HT-29 (cell line): ENCODE measurements around the gene LCE3D. TPM values are rescaled to one million over a fixed set of nuclear protein-coding genes. Genes with fewer than 3 reads are reported as not detected.
"Not testable (repeated sequence)": the region's sequence is repeated elsewhere in the genome, so short reads cannot be mapped to it uniquely, and the experiment has no call there.

Experiments used
- DNase-seq: peaks from one replicate; pipeline ENCODE4 v3.0.0-alpha.2; 2015; ENCODE audit warnings: low spot score
- total RNA-seq: library from RNA; depleted of rRNA; stranded (reverse); fragments of >200 nt; shearing (Covaris generic); gene quantifications from 2 replicates; pipeline ENCODE4 v1.2.3, GENCODE V29; 2014; rRNA removed

LCE3D gene, protein sequence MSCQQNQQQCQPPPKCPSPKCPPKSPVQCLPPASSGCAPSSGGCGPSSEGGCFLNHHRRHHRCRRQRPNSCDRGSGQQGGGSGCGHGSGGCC
- not detected in 2 replicates for total RNA-seq

DNA sequence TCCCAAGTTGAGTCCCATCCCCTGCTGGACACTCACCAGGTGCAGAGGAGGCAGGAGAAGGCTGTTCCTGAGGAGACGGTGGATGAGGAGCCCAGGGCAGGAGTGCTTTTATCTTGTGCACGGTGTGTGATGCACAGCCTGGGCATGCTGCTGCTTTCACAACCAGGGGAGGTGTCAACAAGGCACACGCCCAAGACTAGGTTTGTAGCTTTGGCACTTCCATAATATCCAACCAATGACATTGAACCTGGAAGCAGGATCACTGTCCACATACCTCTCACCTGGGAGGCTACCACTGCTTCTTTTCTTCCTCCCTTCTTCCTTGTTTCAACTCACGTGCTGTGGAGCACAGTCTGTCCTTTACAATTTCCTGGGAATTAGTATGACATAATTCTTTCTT is at the start of gene LCE3D:
Gene LCE3D, minus strand, starts transcription at position 84 of the 400 bp plus-strand sequence. CDS start 580 bp downstream, outside the sequence.
- no peak for DNase-seq

DNA sequence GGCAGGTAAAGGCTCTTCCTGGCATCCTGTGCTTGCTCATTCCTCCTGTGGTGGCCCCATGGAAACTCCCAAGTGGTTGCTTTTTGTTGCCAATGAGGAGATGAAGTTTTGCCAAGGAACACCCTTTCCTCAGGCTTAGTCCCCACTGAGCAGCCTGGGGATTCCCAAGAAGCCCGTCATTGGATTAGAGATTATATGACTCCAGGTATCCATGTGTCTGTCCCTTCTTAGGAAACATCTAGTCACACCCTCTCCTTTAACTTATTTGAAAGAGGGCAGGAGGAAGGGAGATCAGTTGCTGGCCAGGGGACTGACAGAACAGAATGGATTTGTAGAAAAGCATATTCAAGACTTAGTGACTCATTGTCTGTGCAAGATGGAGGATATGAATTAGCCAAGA is 46.4 kb upstream of the LCE3D start:
- DNase-seq, result no peak

DNA sequence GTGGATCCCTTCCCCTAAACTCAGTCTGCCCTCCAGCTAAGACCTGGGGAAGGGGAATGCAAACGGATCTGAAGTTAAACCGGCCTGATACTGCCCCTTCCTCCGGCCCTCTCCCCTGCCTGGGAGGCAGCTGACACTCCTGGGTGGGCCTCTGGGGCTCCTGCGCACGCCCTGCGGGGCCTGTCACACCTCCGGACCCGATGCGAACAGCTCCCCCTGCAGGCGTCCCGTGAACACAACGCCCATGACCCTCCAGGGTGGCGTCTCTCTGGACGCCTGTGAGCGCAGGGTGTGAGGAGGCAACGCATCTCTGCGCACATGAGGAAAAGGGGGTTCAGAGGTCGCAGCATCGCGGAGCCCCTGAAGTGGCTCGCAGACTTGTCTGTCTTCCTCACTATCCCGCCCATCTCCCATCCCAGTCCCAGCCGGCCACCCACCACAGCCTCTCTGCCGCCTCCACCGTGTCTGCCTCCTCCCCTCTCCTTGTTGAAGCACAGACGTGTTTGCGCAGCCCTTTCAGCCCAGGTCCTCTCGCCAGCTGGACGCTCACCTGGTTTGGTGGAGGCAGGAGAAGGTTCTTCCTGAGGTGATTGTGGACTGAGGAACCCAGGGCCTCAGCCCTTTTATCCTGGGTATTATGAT is 43.0 kb upstream of the LCE3D start:
- no peak for DNase-seq

DNA sequence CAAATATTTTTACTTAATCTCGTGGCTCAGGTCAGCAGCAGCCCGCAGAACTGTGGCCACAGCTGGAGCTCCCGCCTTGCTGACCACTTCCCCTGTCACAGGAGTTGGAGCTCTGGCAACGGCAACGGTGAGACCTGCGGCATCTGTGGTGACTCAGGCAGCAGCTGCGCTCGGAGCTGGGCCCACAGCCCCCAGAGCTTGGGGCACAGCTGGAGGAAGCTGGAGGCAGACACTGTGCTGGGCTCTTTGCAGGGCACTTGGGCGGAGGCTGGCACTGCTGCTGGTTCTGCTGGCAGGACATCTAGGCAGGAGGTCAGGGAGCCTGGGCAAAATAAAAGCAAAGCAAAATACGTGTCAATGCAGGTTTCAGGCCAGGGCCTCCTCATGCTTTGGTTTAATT is 42.5 kb upstream of the LCE3D start, which contains the start of gene LCE3A:
Gene LCE3A, minus strand, starts transcription at position 301 of the 400 bp plus-strand sequence. Its CDS starts 0 bp downstream, at position 301.
- no peak for DNase-seq

DNA sequence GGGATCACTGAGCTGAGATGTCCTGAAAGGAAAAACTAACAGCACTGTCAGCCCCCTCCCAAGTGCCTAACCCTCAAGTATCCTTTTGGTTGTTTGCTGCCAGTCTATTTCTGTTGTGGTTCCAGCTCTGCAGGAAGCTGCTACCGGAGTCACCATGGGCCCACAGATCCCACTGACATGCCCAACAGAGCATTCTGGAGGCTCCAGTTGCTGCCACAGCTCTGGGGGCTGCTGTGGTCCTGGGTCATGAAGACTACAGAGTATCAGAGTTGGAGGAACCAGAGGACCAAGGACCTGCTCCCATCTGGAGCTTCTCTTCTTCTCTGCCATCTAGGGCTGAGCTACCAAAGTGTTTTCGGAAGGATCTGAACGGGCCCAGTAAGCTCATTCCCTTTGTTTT is 41.7 kb upstream of the LCE3D start:
- DNase-seq, result no peak

DNA sequence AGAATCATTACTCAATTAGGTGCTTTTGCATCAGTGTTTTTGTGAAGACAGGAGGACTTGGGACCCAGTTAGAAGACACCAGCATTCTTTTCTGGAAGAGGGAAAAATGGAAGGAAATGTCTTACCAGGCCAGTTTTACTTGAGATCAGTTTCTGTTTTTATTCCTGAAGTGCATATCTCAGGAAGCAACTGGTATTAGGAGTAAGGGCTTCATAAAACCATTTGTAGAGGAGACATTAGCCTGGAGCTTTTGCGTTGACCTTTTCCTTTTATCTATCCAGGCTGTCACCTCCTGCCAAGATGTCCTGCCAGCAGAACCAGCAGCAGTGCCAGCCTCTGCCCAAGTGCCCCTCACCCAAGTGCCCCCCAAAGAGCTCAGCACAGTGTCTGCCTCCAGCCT is 33.2 kb upstream of the LCE3D start, which contains the start of gene LCE3B:
Gene LCE3B, plus strand, starts transcription at position 301 of the 400 bp plus-strand sequence. Its CDS starts 0 bp downstream, at position 301.
- no peak for DNase-seq

DNA sequence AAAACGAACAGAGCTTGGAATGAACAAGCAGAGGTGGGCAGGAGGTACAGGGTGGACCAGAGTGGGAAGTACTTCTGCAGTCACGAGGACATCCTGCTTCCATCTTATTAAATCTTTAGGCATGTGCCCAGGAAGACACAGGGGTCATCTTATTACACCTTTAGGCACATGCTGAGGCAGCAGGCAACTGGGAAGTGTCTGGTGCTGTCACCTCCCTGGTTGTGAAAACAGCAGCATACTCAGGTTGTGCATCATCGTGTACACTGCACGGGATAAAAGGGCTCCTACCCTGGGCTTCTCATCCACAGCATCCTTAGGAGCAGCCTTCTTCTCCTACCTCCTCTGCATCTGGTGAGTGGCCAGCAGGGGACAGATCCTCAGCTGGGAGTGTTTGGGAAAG is 19.6 kb upstream of the LCE3D start, which contains the start of gene LCE3C:
Gene LCE3C, plus strand, starts transcription at position 301 of the 400 bp plus-strand sequence. CDS start 498 bp downstream, outside the sequence.
- no peak for DNase-seq

DNA sequence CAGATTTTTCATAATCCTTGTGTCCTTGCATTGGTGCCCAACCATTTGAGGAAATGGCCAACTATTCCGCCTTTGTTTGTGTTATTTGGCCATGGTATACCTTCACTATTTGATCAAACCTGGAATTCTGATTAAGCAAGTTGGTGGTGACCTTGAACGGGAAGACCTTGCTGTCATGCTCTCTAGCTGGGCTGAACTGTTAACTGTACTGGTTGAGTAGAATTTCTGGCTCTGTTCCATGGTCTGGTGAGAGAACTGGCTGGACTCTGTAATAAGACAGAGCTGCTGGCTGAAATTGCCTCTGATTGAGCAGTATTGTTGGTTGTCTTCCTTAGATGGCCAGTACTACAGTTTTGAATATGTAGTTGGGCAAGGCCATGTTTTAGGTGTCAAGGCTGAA is 16.7 kb upstream of the LCE3D start:
- no peak for DNase-seq

DNA sequence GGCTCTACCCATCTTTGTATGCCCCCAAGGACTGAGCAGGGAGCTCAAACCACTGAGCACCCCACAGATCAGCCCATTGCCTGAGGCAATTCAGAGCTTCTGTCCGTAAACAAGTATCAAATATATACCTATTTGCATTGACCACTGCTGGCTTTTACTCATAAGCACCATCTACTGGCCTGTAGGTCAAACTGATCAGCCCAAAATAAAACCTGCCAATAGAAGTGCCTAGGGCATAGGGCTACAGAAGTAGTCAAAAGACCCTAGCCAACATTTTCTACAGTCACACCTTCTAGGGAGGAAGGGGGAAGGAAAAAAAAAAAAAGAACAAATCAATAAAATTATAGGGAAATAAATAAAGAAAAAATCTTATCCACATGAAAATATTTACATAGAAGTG is 5.3 kb upstream of the LCE3D start:
- DNase-seq, result no peak

DNA sequence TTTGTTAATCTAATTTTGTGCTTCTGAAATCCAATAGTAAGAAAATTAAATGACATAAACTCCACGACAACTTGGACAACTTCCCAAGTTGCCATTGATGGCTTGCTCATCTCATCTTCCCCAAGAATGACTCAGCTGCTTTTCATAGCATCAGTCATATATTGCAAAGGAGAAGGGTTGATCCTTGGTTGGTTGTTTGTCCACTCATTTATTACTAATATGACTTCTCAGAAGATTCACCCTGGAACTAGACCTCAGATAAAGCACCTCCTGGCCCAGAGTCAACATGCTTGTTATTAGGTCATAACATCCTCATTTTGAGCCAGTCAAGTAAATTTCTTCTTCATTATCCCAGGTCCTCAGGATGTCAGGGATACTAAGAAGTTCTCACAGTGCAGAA is 2.3 kb upstream of the LCE3D start:
- no peak for DNase-seq

DNA sequence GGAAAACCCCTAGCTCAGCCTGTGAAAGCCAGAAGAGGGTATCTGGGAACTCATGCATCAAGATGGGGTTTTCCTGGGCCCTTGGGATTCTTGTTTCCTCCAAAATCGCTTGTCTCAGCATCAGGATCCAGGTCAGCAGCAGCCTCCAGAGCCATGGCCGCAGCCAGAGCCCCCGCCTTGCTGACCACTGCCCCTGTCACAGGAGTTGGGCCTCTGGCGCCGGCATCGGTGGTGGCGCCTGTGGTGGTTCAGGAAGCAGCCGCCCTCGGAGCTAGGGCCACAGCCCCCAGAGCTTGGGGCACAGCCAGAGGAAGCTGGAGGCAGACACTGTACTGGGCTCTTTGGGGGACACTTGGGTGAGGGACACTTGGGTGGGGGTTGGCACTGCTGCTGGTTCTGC is 790 bp downstream of the LCE3D start:
- DNase-seq, result not testable (repeated sequence)

DNA sequence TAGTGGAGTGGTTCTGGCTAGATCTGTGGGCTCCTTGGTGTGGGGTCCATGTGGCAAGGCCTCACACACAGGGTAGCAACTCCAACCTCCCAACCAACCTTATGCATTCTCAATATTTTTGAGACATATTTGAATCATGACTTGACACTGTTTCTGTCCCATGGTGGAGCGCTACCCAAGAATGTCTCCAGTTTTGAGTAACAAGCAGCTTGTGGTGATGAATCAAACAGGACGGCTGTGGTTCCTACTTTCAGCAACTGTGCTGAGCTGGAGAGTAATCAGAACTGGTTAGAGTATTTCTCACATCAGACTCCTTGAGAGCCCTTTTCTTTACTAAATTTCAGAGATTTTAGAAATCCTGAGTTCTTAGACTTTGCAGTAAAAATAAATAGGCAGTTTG is 3.1 kb downstream of the LCE3D start:
- DNase-seq, result no peak

DNA sequence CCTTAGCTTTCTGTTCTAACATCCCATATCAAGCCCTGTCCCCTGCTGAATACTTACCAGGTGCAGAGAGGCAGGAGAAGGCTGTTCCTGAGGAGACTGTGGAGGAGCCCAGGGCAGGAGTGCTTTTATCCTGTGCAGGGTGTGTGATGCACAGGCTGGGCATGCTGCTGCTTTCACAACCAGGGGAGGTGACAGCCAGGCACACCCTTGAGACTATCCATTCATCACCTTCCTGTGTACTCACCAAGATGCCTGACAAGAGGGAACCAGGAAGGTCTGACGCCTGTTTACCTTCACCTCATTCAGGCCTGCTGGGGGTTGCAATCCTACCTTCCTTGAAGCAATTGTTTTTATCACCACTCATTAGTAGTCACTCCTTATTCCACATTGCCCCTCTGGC is 13.6 kb downstream of the LCE3D start, which contains the start of gene LCE3E:
Gene LCE3E, minus strand, starts transcription at position 100 of the 400 bp plus-strand sequence. CDS start 572 bp downstream, outside the sequence.
- DNase-seq, result no peak

DNA sequence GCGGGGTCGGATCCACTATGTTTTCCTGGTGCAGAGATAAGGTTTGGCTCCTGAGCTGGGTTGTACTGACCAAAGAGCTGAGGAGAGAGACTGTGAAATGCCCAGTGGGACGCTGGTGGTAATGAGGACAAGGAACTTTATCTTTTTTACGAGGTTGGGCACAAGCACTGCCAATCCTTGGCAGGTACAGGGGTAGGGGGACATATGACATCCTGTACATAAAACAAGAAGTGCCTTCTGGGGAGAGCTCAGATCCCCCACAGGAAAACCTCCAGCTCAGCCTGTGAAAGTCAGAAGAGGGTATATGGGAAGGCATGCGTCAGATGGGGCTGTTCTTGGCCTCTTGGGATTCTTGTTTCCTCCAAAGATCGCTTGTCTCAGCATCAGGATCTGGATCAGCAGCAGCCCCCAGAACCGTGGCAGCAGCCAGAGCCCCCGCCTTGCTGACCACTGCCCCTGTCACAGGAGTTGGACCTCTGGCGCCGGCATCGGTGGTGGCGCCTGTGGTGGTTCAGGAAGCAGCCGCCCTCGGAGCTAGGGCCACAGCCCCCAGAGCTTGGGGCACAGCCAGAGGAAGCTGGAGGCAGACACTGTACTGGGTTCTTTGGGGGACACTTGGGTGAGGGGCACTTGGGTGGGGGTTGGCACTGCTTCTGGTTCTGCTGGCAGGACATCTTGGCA is 14.6 kb downstream of the LCE3D start:
- no peak for DNase-seq

DNA sequence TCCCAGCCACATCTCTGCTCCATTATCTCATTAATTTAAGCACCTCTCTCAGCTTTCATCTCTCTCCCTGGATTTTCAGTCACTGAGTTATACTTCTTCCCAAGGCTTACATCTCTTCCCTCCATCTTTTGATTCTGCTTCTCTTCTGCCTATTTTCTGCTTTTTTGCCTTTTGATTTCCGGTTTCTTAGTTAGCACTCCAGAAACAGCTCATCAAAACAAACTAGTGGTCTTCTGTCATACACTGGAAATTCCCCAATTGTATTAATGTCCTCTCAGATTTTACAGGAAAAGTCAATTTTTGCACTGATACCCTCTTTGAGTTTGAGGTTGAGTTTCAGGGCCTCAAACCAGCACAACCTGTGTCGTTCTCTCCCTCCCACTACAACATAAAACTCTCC is 15.2 kb downstream of the LCE3D start:
- DNase-seq, result no peak

DNA sequence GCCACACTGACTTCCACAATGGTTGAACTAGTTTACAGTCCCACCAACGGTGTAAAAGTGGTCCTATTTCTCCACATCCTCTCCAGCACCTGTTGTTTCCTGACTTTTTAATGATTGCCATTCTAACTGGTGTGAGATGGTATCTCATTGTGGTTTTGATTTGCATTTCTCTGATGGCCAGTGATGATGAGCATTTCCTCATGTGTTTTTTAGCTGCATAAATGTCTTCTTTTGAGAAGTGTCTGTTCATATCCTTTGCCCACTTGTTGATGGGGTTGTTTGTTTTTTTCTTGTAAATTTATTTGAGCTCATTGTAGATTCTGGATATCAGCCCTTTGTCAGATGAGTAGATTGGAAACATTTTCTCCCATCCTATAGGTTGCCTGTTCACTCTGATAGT is 32.0 kb downstream of the LCE3D start:
- not testable (repeated sequence) for DNase-seq

DNA sequence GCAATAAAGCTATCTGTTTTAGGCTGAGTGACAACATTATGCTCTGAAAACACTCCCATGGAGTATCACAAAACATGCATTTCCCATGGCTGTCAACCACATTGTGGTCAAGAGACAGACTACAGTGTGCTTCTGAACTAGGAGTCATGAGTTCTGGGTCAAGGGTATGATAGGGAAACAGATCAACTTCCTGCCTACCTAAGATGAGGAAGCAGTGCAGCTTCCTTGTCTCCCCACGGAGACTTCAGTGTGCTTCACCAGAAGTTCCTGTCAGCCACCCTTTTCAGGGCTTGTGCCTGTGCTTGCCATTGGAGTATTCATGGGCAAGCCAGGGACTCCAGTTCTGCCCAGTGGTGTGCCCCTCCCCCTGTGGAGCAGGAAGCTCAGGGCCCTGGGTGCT is 33.6 kb downstream of the LCE3D start:
- DNase-seq, result no peak

DNA sequence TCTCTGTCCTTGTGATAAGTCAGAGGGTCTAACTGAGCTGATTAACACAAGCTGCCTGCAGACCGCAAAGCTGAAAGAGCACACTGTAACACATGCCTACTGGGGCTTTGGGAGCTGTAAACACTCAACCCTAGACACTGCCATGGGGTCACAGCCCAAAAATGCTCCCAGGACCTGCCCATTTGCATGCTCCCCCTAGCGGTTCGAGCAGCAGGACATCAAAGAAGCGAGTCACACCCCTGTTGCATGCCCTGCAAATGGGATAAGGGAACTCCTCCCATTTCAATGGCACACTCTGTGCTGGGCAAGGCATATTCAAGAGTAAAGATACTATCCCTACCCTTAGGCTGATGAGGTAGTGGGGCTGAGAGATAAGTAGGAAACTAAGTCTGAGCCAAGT is 36.5 kb downstream of the LCE3D start:
- peak; percentile 7 for DNase-seq

DNA sequence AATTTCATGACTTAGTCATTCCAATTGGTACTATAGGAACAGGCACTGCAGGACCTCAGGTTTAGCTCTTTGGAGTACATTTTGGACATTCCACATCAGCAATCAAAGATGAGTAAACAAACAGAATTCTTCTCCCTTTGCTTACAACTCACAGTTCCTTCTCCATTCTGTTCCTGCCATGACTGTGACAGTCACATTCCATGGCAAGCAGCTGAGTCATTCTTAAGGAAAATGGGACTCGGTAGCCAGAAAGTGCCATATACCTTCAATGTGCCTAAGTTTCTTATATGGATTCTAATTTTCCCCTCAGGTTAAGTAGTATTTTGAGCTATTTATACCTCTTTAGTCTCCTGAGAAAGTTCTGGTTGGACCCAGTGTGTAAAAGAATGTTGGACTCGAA is 40.4 kb downstream of the LCE3D start:
- DNase-seq, result no peak

DNA sequence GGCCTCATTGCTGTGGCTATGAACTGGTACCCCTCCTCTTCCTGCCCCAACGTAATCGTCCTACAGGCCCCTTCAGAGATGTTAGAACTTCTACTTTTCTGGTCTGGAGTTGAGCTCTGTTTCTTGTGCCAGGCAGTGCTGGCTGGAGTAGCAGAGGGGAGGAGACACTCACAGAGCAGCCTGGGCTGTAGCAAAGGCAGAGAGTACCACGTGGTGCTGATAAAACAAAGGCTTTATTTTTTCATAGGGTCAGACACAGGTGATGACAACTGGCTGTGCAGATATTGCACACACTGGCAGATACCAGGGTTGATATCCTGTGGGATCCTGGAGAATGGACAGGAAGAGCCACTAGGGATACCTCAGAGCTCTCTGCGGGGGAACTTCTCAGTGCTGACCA is 42.8 kb downstream of the LCE3D start:
- DNase-seq, result peak; percentile 7

DNA sequence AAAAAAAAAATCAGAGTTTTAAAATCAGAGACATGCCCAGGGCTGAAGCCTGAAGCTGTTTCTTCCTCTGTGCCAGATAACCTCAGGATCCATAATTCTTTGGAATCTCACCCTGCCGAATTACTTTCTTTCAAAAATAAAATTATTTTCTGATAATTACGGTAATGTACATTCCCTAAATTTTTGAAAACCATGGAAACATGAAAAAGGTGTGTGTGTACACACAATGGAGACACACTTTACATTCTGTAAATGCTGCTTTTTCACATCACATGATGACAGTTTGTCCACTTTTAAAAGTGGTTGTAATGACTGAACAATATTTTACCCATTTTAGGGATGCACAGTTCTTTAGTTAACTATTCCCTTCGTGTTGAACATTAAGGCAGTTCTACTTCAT is 44.5 kb downstream of the LCE3D start:
- no peak for DNase-seq

DNA sequence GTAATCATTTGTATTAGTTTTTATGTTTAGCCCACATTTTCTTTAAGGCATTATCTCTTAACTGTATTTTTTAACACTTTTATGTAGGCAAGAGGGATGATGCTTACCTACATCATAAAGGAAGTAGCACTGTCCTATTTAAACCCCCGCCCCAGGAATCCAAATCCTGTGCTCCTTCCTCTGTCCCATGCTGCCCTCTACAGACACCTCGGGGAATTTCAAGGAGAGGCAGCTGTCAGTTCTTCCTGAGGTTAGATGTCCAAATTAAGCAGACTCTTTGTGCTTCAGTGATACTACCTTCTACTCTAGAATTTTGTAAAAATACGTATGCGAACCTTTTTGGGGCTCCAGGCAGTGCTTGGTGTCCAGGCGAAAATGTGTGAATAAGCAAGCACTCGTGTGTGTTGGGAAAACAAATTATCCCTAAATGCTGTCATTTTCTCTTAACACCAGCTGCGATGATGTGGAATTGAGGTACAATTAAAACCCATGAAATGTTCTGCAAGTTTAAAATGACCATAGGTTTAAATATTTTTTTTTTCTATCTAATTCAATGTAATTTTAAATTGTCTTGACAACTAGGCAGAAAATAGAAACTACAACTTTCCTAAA is 46.9 kb downstream of the LCE3D start:
- peak; percentile 80 for DNase-seq
